ENCODE measurements around the gene CHPF2. TPM values are rescaled to one million over a fixed set of nuclear protein-coding genes. Genes with fewer than 3 reads are reported as not detected.

The CHPF2 gene
- total and polyA plus RNA-seq, 2 experiments from 2014 or later, result 51.0 to 70.0 TPM

GRCh38 chr7:151242159-151243044 lies 10.1 kb downstream of the CHPF2 start:
- Histone ChIP-seq H3K4me3 (no peak overlapping the region), H2AFZ (no peak overlapping the region), H3K9me2 (replicated peaks; ENCODE audit: insufficient read depth) (no peaks in the 10 kb centered on the region), H4K20me1 (ENCODE audit: insufficient read depth, poor library complexity, severe bottlenecking) (peaks cover 23% of the 10 kb centered on the region), H3K9me3 (ENCODE audit: low read depth) (no peaks in the 10 kb centered on the region), H3K36me3 (replicated peaks; ENCODE audit: insufficient read depth, low read depth) (no peaks in the 10 kb centered on the region), H3K79me2 (peaks cover 34% of the 10 kb centered on the region), H3K4me1 (ENCODE audit: insufficient read depth) (peaks cover 28% of the 10 kb centered on the region), H3K4me2 (no peak overlapping the region), H3K27me3 (no peaks in the 10 kb centered on the region), H3K27ac (no peak overlapping the region)
- DNase-seq (ENCODE audit: low spot score), result no peak
- TF ChIP-seq EZH2phosphoT487 (IDR thresholded peaks at IDR 0.05; ENCODE audit: low read depth, severe bottlenecking, unreplicated experiment) (no peak), CTCF (IDR thresholded peaks at IDR 0.05; ENCODE audit: poor library complexity) (no peak), EZH2 (IDR thresholded peaks at IDR 0.05; ENCODE audit: borderline replicate concordance) (no peak)
- 80% methylated on average over 20 of the region's 20 CpGs for WGBS (ENCODE audit: low lambda C conversion rate, missing lambda C conversion rate)

- TF ChIP-seq EZH2 (IDR thresholded peaks at IDR 0.05; ENCODE audit: borderline replicate concordance) (no peak), CTCF (IDR thresholded peaks at IDR 0.05; ENCODE audit: poor library complexity) (no peak), EZH2phosphoT487 (IDR thresholded peaks at IDR 0.05; ENCODE audit: low read depth, severe bottlenecking, unreplicated experiment) (no peak)
- H3K36me3 ChIP-seq (replicated peaks; ENCODE audit: insufficient read depth, low read depth), result no peaks in the 10 kb centered on the region
- H3K4me3 ChIP-seq, result no peak overlapping the region
- no peak overlapping the region for H3K4me2 ChIP-seq
- H3K79me2 ChIP-seq, result peaks cover 38% of the 10 kb centered on the region
- 71% methylated on average over 2 of the region's 2 CpGs for WGBS (ENCODE audit: low lambda C conversion rate, missing lambda C conversion rate)
- DNase-seq (ENCODE audit: low spot score), result no peak
- peaks cover 18% of the 10 kb centered on the region for H4K20me1 ChIP-seq (ENCODE audit: insufficient read depth, poor library complexity, severe bottlenecking)
- H2AFZ ChIP-seq, result no peak overlapping the region
- H3K27me3 ChIP-seq, result no peaks in the 10 kb centered on the region
- no peaks in the 10 kb centered on the region for H3K9me3 ChIP-seq (ENCODE audit: low read depth)
- H3K9me2 ChIP-seq (replicated peaks; ENCODE audit: insufficient read depth), result no peaks in the 10 kb centered on the region
- no peak overlapping the region for H3K27ac ChIP-seq
- peaks cover 28% of the 10 kb centered on the region for H3K4me1 ChIP-seq (ENCODE audit: insufficient read depth)
Measured at GRCh38 chr7:151243045-151243349, 10.7 kb downstream of the CHPF2 start.

- Histone ChIP-seq H3K36me3 (replicated peaks; ENCODE audit: insufficient read depth, low read depth) (no peaks in the 10 kb centered on the region), H3K4me2 (no peak overlapping the region), H3K79me2 (peaks cover 38% of the 10 kb centered on the region), H3K4me1 (ENCODE audit: insufficient read depth) (peaks cover 28% of the 10 kb centered on the region), H3K27me3 (no peaks in the 10 kb centered on the region), H3K9me2 (replicated peaks; ENCODE audit: insufficient read depth) (no peaks in the 10 kb centered on the region), H3K27ac (no peak overlapping the region), H3K9me3 (ENCODE audit: low read depth) (no peaks in the 10 kb centered on the region), H3K4me3 (no peak overlapping the region), H4K20me1 (ENCODE audit: insufficient read depth, poor library complexity, severe bottlenecking) (peaks cover 18% of the 10 kb centered on the region), H2AFZ (no peak overlapping the region)
- TF ChIP-seq CTCF (IDR thresholded peaks at IDR 0.05; ENCODE audit: poor library complexity), result no peak
- TF ChIP-seq EZH2 (IDR thresholded peaks at IDR 0.05; ENCODE audit: borderline replicate concordance), result no peak
- TF ChIP-seq EZH2phosphoT487 (IDR thresholded peaks at IDR 0.05; ENCODE audit: low read depth, severe bottlenecking, unreplicated experiment), result no peak
- 79% methylated on average over 17 of the region's 17 CpGs for WGBS (ENCODE audit: low lambda C conversion rate, missing lambda C conversion rate)
- no peak for DNase-seq (ENCODE audit: low spot score)
Measured at GRCh38 chr7:151243408-151244195, 11.3 kb downstream of the CHPF2 start.
